GM04503 (cell line): ENCODE results near the gene POMGNT1.

Source experiments
- DNase-seq: peaks from one replicate; pipeline ENCODE4 v3.0.0-alpha.2; 2012; ENCODE audit warnings: low read depth

Gene POMGNT1

DNA sequence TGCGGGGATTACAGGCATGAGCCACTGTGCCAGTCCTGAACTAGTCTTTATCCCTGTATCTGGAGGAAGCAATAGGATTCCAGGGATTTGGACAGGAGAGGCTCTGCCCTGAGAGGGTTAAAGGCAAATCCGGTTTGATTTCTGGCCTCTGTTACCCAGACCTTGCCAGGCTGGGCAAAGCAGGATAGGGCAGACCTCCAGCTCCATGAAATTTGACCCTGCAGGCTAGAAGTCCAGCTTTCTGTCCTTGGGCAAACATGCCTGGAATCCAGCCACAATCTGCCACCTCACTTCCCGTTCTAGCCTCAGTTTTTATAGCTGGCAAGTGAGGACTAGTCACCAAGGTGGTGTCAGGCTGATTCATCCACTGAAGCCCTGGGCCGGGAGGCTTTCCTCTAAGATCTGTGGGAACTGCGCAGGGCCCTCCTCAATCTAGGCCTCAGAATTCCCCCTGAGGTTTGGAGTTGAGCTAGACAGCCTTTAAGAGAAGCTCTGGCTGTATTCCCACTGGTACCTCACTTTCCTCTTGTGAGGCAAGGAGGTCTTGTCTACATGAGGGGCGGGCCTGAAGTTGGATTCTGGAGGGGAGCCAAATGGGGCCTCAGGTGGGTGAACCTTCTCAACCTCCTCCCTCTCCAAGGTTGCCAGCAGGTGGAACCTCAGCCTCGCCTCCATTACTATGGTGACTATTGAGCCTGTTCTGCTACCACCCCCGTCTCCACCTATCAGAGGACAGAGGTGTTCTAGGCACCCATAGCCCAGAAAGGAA, 15.0 kb downstream of the POMGNT1 start:
- peak; percentile 90 for DNase-seq

DNA sequence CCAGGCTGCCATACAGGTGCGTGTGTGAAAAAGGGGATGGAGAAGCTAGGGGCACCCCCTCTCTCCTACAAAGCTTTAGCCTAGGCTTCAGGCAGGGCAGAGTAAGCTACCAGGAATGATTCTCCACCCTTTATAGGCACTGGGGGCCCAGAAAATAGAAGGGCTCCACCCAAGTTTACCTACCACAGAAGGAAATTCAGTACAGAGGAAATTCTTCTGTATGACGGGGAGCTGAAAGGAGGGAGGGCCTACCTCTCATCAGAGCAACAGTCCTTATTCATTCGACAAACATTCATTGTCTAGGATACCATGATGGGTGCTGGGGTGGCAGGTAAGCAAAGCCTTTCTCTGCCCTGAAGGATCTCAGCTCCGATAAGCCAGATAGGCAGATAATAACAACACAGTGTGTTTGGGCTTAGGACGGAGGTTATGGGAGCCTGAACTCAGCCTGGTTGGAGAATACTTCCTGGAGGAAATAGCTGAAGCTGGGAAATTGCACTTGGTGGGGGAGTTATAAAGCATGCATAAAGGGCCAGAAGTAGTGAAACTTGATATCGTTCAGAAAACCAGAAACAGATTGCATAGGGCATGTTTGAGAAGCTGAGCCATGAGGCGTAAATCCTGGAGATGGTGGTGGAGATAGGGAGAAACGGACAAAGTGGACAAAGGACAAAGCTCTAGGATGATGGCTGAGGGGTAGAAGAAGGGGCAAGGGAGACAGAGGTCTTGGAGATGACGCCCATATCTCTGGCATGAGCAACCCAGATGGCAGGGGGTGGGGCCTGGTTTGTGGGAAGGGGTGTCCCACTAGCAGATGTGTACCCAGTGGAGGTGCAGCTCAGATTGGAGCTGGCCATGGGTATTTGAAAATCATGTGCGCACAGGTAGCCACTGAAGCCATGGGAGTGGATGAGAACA, 16.6 kb downstream of the POMGNT1 start:
- DNase-seq, result no peak

DNA sequence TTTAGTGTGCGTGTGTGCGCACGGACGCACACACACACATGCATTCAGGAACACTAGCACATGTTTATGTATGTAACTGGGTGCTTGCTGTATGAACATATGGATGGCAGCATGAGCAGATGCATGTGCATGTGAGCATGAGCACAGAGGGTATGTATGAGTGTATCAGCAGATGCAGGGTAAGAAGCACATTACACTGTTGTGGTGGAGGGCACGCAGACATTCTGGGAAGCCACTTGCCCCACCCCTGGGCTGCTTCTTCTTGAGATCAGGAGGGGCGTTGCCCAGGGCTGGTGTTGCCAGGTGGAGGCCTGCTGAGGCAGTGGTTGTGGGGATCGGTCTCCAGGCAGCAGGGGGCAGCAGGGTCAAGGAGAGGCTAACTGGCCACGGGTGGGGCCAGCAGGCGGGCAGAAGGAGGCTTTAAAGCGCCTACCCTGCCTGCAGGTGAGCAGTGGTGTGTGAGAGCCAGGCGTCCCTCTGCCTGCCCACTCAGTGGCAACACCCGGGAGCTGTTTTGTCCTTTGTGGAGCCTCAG, 18.1 kb downstream of the POMGNT1 start:
- no peak for DNase-seq

DNA sequence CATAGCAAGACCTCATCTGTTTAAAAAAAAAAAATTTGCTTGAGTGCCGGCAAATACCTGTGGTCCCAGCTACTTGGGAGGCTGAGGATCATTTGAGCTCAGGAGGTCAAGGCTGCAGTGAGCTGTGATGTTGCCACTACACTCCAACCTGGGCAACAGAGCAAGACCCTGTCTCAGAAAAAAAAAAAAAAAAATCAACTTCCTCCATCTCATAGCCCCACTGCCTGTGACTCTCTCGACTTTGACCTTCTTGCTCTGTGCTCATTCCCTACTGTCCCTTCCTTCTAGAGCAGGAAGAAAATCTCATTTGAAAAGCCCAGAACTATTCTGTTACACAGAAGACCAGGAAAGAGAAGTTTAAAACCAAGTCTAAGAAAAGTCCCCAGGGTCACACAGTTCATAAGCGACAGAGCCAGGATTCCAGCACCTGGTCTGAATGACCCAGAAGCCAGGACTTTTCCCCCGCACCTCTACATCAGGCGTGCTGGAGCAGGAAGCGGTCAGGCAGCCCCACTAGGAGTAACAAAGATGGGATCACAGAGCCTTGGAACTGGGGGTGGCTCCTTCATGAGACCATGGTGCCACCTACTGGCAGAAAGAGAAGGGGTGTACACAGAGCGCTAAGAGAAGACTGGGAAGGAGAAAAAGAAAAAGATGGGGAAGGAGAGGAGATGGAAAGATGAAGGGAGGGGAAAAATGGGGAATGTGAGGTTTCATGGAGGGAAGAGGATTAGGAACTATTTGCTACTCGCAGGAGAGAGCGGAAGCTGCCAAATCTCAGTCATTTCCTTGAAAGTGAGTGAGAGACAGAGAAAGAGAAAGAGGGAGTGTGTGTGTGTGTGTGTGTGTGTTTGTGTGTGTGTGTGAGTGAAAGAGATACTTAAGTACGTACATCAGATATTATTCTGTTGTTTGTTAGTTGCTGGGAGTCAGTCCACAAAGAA, 18.8 kb downstream of the POMGNT1 start:
- DNase-seq, result no peak

DNA sequence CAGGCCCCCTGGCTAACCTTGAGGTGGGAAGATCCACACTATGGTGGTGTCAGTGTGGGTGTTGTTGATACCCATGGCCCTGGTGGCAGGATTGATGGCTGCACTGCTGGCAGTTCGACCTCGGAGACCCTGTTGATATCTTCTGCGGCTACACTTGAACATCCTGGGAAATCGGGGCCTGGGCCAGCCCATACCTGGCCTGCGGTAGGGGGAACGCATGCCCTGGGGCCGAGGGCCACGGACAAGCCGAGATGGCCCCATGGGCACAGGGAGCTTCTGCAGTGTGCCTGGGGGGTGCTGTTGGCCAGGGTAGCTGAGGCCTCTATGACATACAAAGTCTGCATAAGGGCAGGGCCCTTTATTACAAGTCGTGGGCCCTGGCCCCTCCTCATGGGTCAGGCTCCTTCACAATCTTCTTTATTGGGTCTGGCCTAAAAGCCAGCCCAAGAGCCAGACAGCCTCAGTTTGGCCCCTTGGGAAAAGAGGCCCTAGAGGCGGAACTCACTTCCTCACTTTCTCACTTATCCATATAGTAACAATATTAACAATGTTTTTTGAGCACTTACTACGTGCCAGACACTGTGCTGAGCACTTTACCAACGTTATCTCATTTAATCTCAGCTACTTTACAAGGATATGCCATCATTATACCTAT, 21.9 kb downstream of the POMGNT1 start, which contains the start of gene P3R3URF:
P3R3URF (minus strand) TSS at position 278 of the 655 bp plus-strand sequence; CDS start at position 261, 17 bp downstream.
- DNase-seq, result no peak

DNA sequence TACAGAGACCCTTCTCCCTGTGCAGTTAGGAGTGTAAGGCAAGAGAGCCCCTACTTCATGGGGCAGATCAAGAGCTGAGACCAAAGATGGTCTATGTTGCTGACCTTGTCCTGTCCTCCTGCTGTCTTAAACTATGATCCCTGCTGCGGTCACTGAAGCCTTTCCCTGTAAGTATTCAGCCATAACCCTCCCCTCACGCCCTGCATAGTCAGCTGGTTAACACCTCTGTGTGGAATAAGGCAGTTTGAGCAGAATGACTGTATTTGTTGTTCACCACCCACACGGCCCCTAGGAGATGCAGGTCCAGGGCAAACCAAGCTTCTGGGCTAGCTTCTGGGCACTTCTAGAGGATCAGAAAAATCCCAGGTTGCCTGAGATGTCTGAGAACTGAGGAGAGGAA, 23.0 kb downstream of the POMGNT1 start:
- DNase-seq, result no peak

DNA sequence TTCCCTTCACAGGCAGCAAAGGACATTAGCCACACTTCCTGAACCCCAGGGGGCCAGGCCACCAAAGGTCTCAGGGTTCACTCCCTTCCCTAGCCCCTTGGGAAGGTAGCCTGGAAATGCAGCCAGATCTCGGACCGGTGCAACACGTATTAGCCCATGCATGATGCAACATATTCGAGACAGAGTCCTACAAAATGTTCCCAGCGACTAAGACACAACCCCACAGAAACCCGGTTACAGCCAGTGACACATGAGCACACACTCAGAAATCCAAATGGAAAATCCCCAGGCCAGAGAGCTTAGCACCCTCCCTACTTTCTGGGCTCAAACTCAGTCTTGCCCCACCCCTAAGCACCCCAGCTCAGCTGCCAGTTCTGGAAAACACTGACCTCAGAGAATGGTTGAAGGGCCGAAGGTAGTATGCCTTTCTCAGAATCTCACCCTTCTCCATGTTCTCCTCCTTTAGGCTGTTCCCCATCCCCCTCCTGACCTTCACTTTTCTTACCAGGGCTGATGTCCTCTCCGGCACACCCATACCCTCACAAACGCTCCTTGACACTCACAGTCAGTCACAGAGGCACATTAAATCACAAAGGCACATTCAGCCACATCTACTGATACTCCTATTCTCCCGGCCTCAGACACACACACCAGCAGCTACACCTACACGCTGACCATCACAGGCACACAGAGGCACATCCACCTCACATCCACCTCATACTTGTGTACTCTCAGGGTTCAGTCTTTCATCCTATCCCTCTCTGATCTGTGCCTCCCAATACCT, 23.6 kb downstream of the POMGNT1 start, which contains the start of gene TSPAN1:
TSPAN1 (plus strand) TSS at position 640 of the 784 bp plus-strand sequence. CDS start 6,021 bp downstream, outside the sequence.
- no peak for DNase-seq

DNA sequence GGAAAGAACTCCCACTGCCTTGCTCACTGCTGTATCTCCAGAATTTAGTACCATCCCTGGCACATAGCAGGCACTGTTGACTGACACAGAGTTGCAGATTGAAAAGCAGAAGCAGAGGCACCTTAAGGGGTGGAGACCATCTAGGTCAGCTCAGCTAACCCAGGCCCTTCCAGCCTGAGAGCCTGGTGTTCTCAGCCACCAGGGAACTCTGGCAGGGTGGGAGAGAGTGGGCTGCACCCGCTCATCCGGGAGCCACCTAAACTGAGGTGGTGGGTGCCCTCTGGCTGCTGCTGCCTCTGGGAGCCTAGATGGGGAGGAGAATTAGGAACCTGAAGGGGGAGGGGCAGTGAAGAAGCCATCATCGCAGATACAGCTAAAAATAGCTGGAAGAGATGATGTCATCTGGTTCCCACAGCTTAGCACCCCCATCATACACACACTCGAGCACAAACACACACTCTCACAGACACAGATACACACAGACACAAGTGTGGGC, 24.8 kb downstream of the POMGNT1 start:
- no peak for DNase-seq

DNA sequence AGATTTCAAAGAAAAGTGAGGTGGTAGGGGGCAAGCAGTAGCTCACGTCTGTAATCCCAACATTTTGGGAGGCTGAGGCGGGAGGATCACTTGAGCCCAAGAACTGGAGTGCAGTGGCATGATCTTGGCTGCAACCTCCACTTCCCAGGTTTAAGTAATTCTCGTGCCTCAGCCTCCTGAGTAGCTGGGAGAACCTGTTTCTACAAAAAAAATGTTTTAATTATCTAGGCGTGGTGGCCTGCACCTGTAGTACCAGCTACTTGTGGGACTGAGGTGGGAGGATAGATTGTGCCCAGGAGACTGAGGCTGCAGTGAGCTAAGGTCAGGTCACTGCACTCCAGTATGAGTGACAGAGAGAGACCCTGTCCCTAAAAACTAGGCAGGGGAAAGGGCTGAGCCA, 25.9 kb downstream of the POMGNT1 start:
- no peak for DNase-seq

DNA sequence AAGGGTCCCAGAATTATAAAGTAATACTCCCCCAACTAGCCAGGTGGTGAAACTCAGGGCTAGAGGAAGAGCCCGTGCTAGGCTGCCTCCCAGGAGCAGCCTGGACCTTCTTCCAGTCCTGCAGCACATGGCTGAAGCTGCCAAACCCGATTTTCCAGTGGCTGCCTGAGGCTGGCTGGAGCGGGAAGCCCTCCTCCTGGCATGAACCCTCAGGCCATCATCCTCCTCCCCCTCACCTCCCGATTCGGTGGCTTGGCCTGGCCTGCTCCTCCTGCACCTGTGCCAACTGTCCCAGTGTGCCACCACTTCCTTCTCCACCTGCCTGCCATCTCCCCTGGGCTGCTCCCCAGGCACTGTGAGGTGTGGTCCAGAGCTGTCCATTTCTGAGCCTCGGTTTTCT, 26.4 kb downstream of the POMGNT1 start:
- DNase-seq, result no peak

DNA sequence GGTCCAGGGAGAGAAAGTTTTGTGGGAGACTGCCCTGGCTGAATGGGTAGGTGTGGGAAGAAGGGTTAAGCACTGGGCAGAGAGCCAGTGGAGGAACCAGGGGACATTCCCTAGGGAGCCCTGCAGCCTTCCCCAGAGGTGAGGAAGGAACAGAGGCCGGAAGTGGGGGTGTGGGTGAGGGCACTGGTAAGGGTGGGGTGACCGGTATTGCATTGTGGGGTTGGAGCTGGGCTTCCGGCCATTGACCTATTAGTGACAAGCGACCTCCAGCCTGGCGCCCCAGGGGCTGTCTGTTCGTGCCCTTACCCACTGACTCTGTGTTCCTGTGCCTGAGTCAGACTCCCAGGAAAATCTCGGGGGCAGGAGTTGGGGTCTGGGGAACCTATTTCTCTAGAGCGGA, 26.9 kb downstream of the POMGNT1 start:
- no peak for DNase-seq

DNA sequence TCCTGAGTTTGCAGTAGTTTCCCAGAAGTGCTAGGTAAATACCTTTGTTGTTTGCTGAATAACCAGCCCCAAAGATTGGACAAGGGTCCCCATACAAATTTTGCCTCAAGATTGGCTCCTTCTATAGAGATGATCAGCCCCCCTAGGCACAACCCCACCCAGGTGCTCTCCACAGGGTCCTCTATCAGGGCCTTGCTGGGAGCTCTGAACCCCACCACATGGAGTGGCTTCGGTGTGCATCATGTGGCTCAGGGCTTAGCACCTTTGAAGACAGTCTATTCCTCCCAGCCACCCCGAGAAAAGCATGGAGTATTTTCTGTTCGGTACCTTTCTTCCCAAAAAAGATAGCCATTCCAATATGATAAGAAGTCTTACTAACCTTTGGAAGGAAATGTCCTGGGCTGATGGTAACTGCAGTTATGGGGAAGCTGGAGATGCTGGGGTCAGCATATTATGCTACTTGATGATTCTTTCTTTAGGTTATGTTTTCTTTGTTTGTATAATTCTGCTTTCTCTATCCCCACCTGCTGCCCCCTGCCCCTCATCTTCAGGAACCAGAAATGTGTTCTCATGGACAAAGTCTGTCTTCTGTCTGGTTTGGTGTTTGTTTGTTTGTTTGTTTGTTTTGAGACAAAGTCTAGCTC, 28.3 kb downstream of the POMGNT1 start:
- DNase-seq, result no peak

DNA sequence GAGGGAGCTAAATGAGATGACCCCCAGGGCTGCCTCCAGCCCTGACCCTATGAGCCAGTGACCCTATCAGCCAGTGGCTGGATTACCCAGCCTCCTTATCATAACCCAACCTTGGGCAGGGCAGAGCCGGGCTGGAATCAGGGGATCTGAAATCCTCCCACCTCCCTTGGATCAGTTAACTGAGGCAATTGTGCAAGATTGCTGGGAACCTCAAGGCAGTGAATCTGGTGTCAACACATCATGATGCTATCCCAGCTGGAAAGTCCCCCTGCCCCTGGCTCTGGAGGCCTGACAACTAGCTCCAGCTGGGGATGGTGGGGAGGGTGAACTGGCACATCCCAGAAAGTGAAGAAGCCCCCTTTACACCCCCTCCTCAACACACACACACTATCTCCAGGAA, 29.8 kb downstream of the POMGNT1 start:
- DNase-seq, result no peak

DNA sequence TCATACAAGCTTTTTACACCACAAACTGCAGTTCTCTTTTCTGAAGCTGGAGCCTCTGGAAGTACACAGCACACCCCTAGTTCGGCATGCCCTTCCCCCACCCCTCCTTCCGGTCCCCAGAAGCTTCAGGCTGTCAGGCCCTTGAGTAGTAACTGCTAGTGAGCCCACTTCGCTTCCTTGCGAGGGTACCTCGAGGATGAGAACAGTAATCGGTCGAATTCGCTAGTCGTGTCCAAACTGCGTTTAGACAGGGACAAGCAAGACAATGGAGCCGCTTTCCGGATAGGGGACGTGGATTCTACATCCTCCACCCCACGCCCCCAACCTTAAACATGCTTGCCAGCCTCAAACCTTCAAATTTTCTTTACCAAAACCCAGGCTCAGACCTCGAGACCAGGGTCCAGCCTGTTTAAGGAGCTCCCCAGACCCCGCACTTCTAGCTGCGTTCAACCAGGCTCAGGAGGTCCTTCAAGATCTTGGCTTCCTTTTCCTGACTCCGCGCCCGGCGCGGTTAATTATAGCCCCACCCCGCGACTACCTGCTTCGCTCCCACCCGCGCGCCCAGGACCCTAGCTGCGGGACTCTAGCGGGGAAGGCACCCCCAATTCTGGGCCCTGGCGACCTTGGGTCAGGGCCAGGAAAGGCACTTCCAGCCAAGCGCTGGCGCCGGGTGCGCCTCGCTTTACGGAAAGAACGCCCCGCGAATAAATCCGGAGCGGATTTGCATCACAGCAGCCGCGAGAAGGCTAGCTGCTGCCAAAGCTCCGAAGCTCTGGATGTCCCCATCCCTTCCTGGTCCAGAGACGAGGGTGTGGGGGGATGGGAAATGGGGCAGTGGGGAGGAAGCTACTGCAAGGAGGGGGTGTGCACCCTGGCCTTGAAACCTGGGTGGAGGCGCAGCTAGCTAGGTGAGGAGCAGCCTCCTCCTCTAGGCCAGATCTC, 31.4 kb downstream of the POMGNT1 start:
- DNase-seq, result no peak

DNA sequence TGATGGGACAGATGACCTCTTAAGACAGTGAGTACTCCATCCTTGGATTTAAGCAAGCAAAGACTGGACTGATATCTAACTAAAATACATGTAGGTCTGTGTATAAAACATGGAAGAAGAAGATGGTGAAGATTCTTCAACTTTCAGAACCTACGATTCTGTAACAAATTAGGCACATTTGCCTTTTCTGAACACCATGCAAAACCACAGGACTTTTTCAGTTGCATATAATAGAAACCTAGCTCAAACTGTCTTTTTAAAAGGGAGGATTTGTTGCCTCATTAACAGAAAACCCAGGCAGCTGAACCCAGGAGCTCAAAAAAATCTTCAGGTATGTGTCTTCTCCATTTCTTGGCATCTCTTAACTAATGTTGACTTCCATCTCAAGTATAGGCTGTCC, 38.0 kb downstream of the POMGNT1 start:
- DNase-seq, result no peak

DNA sequence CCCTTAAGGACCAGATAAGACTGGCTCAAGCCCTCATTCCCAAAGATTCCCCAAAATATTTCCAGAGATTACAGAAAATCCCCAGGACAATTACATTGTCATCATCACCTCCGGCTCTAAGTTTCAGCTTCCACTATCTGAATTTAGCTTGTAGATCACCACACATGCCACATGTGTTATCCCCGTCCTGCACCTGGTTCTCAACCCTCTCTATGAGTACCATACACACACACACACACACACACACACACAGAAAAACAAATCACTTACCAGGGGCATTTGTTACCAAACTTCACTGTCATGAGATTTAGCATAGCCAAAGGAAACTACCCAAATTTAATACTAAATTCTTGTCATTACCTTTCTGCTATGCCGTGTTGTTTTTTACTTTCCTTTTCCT, 38.7 kb downstream of the POMGNT1 start:
- DNase-seq, result no peak

DNA sequence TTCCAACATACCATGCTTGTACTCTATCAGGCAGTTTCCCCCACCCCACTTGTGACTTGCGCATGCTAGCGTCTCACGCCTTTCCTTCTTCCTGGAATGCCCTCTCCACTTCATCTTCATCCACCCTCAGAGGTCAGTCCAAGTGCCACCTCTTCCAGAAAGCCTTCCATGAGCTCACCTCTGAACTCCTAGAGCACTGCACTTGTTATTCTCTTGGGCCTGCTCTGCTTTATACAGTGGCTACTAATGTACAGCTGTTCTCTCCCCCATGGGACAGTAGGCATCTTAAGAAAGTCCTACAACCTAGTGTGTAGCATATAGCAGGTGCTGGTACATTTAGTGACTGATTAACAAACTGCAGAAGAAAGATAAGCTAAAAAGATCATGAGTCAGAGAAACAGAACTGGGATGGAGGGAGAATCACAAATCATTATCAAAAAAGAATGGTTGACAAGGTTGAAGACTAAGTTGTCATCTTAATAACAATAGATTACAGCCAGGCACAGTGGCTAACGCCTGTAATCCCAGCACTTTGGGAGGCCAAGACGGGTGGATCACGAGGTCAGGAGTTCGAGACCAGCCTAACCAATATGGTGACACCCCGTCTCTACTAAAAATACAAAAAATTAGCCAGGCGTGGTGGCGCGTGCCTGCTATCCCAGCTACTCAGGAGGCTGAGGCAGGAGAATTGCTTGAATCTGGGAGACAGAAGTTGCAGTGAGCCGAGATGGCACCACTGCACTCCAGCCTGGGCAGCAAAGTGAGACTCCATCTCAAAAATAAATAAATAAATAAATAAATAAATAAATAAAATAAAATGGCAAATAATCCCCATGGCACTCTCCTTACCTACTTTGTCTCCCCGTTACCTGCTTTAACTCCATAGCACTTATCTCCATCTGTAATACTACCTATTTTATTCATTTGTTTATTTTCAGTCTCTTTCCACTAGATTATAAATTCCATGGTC, 39.6 kb downstream of the POMGNT1 start:
- DNase-seq, result no peak
